GM19395 (cell line): ENCODE results near the gene EHMT2.
A peak's percentile ranks its signal among the peaks of the same experiment; 100 is the strongest.
"Not testable (repeated sequence)": the region's sequence is repeated elsewhere in the genome, so short reads cannot be mapped to it uniquely, and the experiment has no call there.

ENCODE experiments used
- ATAC-seq: cut with Tn5 transposase; IDR thresholded peaks from one replicate; pipeline ENCODE4 v1.9.1; 2021; ENCODE audit warnings: mild to moderate bottlenecking, moderate library complexity; ENCODE audit not compliant: unreplicated experiment

Gene EHMT2

DNA sequence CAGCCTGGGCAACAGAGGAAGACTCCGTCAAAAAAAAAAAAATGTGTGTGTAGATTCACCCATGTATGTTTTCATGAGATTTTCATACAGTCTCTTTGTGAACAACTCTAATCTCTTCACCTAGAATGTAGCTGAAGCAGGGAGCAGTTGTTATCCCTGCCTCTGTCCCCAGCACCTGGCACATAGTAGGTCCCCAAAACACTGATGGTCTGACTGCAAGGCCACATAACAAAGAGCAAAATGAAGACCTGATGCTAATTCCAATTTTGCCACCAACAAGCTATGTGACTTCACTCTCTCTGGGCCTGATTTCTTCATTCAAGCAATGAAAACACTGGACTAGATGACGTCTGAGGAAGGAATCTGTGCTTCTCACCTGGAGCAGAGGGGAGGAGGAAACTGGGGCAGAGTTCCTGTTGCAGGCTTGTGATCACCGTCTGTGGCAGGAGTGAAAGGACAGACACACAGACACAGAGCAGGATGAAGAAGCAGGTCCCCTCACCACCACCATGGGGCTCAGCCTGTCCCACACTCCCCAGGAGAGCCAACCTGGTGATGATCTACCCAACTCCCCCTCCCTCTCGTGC, 23.3 kb downstream of the EHMT2 start:
- no peak for ATAC-seq

DNA sequence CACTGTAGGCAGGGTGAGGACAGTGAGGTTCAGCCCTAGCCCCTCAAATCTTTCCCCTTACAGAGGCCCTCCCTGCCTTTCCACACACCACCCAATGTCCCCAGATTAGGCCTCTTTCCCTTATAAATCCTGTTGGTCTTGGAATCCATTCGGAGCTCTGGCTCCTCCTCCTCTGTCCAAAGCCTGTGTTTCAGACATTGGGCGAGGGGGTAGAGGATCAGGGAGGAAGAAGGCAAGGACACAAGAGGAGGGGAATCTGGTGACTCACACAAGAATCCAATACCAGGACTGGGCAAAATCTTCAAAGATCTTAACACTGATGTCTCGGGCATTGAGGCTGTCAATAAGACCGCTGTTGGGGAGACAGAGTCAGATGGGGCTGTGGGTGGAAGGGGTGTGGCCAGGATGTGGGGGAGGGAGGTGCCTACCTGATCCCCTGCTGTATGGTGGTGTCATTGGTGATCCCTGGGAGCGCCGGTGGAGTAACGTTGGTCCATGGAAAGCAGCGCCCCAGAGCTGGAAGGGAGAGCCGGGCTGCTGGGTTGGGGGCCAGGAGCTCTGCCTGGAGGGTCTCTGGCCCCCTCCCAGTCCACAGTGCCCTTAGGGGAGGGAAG, 26.3 kb downstream of the EHMT2 start:
- no peak for ATAC-seq

DNA sequence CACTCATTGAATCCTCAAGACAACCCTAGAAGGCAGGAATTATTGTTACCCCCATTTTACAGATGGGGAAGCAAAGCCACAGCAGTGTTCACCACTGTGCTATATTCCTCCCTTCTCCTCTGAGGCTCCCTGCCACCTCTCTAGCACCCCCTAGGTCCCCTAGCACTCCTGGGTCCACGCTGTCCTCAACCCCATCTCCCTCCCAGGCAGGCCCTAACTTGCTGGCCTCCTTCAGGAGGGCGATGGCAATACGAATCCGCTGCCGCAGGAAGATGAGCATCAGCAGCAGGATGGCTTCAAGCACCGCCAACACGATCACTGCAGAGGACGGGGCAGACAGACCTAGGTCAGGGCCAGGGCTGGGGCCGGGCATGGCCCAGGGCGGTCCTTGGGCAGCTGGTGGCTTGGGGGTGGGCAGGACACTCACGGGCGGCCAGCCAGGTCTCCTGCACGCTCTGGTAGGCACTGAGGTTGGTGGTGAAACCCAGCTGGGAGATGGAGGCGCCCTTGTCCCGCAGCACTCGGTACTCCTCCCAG, 27.0 kb downstream of the EHMT2 start:
- ATAC-seq: no peak

DNA sequence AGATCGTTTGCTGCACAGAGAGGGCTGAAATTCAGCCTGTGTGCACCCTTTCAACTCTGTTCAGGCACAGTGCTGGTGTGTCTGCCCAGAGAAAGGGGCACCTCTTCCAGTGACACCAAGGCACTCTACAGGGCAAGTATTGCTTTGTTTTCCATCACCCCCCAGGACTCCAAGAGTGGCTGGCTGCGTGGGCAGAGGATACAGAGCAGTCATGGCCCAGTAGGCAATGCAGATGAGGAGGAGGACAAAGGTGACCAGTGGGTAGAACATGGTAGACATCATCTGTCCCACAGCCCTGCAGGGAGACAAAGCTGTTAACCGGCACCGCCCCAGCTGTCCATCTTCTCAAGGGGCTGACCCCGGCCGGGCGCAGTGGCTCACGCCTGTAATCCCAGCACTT, 28.2 kb downstream of the EHMT2 start:
- ATAC-seq: no peak

DNA sequence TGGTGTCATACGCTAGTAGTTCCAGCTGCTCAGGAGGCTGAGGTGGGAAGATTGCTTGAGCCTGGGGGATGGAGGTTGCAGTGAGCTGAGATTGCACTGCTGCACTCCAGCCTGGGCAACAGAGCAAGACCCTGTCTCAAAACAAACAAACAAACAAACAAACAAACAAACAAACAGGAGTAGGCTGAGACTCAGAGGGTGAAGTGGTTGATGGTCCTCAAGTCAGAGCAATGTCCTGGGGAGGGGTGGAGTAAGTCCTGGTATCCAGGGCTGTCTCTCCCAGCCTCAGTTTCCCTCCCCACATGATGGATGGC, 28.9 kb downstream of the EHMT2 start:
- ATAC-seq: not testable (repeated sequence)

DNA sequence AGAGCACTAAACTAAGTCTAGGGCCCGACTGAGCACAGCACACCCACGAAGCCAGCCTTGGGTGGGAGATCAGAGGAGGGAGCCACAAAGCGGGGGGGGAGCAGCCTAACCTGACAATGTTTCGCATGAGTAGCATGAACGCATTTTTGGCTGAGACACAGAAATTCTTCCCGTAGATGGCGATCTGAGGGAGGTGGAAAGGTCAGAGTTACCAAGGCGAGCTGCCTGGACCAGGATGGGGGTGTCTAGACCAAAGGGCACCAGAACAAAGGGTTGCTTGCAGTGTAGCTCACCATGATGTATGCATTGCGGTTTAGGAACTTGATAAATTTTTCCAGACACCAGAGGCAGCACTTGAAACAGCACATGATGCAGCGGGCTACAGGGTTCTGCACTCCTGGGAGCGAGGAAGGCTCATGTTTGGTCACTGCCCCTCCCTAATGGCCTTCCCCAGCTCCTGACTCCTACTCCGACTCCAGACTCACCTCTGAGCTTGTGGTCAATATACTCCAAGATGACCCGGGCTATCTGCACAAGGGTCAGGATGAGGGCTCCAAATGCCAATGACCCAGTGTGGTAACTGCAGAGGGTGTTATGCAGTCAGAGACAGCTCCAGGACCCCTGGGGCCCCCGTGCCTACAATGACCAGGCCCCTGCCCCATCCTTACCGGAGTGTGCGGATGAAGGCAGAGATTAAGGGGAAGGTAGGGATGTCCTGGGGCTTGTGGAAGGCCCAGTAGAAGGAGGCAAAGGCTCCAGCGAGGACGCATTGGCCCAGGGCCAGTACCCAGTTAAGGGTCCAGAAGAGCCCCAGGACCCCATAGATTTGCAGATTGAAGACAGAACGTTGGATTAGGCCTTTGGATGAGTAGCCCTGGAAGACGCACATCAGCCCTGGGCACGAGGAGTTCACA, 32.0 kb downstream of the EHMT2 start:
- ATAC-seq: no peak

DNA sequence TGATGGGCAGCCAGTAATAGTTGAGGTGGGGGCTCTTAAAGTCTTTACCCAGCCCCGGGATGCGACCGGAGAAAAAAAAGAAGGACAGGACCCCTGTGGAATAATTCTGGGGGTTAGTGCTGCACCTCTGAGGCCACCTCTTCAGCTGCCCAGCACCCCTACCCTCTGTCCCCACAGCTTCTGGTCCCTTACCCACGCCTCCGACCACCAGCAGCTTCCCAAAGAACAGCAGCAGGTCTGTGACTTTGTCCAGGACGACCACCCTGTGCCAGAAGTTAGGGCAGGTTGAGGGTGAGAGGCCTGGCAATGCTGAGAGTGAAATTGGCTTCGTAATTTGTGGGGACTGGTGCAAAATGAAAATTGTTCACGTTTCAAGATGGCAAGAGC, 32.7 kb downstream of the EHMT2 start:
- no peak for ATAC-seq

DNA sequence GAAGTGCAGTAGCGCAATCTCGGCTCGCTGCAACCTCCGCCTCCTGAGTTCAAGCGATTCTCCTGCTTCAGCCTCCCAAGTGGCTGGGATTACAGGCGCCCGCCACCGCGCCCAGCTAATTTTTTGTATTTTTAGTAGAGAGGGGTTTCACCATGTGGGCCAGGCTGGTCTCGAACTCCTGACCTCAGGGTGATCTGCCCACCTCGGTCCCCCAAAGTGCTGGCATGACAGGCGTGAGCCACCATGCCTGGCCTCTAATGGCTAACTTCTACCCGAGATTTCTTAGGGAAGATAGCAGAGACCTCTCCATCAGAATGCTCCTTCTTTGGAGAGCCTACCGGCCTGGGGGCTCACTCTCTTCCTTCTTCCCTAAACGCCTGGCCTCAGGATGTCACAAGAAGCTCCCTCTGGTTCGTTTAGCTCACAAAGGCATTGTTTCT, 33.4 kb downstream of the EHMT2 start:
- not testable (repeated sequence) for ATAC-seq

DNA sequence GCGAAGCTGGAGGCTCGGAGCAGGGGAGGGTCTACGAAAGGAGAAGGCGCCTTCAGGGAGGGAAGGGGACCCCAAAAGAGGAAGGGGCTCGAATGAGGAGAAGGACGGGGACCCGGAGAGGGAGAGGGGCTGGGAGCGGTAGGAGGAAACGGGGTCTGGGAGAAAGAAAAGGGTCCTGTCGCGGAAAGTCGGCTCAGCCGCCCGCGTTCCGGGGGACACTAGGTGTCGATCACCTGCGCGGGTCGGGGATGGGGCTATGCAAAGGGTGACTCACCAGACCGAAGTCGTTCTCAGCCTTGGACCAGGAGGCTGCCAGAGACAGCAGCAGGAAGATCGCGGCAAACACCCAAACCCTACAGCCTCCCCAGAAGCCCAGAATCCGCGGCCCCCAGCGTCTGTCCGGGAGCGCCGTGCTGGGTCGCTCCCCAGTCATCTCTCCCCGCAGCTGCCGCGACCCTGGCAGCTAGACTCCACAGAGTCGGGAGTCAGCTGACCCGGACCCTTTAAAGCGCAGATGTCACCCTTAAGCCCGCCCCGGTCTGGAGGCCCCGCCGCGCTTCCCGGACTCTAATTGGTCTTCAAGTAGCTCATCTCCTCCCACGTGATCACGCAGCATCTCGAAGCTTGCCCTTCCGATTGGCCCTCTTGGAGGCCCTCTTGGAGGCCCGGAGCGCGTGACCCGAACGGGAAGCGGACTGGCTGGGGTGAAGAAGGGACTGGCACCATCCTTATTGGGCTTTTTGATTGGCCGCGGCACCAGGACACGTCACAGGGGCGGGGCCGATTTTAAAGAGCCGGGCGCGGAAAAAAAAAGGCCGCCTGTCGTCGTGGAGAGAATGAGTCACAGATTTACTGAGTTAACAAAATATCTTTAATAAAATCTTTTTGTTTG, 34.9 kb downstream of the EHMT2 start, which contains the start of gene NEU1:
Gene NEU1 (minus strand): TSS at position 478 of the 892 bp plus-strand sequence. CDS start 45 bp downstream, at position 433.
- ATAC-seq: peak; percentile 90

DNA sequence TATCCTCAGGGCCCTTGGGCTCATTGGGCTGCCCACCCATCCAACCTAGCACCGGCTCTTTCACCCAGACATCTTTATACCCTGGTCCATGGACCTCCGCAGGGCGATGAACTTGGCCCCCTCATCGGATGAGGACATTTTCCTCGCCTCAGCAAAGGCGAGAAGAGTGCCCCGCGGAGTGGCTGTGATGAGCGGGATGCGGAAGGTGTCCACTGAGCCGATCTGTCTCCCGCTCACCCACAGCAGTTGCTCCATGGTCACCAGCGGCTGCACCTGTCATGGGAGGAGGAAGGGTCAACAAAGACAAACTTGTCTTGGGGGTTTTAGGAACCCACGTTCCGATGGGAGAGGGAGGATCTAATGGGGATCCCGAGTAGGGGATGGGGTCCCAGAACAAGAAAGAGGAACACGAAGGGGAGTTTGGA, 35.6 kb downstream of the EHMT2 start:
- no peak for ATAC-seq

DNA sequence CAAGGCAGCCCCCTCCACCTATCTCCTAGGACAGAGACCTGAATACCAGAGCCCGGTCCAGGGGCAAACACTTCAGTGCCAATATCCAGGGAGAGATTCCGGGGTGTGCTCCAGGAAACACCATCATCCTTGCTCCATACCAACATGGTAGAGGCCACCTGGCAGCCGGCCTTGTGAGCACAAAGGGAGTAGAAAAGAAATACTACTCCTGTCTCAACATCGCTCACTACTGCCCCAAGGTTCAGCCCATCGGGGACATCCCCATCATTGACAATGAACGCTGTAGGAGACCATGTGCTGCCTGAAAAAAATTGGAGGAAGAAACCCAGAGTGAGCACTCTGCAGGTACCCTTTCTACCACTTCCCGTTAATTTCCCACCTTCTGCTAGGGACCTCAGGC, 36.3 kb downstream of the EHMT2 start:
- no peak for ATAC-seq

DNA sequence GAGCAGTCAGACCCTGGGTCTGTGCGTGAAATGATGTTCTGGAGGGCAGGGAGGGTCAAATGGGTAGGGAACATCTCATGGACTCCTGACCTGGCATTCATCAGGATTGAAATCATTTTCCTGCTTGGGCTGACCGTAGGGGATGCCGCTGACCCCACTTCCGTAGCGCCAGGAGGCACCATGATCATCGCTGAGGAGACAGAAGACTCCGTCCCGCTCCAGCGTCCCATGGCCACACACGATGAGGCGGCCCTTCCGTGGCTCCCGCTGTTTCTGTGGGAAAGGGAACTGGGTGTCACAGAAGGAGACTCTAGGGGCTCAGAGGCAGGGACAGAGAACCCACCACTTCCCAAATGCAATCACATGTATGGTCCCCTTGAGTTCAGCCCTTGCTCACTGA, 37.1 kb downstream of the EHMT2 start:
- ATAC-seq: no peak

DNA sequence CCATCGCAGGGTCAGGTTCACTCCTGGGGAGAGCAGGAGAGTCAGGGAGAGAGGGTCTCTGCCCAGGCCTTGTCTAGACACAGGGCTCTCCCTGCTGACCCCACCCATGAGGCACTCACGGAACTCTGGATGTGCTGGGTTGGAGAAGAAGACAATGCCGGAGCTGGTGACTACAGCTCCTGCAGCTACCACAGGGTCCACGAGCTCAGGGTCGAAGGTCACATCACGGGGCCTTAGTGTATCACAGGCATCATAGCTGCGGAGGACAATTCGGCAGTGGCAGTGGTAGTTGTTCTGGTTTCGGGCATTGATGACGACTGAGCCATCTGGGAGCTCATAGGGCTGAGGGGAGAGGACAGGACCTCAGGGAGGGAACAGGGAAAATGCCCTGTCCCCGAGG, 37.6 kb downstream of the EHMT2 start:
- ATAC-seq: no peak

DNA sequence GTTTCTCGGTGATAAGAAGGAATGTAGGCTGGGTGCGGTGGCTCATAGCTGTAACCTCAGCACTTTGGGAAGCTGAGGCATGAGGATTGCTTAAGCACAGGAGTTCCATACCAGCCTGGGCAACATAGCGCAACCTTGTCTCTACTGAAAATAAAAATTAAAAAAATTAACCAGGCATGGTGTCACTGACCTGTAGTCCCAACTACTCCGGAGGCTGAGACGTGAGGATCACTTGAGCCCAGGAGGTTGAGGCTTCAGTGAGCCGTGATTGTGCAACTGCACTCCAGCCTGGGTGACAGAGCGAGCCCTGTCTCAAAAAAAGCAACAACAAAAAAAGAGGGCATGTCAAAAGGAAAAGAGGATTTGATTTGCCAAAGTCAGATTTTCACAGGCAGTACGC, 38.8 kb downstream of the EHMT2 start:
- no peak for ATAC-seq

DNA sequence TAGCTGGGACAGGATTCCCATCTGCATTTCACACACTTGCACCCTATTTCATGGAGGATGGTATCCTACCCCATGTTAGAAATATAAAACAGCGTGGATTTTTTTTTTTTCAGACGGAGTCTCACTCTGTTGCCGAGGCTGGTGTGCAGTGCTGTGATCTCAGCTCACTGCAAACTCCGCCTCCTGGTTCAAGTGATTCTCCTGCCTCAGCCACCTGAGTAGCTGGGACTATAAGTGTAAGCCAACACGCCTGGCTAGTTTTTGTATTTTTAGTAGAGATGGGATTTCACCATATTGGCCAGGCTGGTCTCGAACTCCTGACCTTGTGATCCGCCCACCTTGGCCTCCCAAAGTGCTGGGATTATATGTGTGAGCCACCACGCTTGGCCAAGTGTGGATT, 39.7 kb downstream of the EHMT2 start:
- ATAC-seq: not testable (repeated sequence)

DNA sequence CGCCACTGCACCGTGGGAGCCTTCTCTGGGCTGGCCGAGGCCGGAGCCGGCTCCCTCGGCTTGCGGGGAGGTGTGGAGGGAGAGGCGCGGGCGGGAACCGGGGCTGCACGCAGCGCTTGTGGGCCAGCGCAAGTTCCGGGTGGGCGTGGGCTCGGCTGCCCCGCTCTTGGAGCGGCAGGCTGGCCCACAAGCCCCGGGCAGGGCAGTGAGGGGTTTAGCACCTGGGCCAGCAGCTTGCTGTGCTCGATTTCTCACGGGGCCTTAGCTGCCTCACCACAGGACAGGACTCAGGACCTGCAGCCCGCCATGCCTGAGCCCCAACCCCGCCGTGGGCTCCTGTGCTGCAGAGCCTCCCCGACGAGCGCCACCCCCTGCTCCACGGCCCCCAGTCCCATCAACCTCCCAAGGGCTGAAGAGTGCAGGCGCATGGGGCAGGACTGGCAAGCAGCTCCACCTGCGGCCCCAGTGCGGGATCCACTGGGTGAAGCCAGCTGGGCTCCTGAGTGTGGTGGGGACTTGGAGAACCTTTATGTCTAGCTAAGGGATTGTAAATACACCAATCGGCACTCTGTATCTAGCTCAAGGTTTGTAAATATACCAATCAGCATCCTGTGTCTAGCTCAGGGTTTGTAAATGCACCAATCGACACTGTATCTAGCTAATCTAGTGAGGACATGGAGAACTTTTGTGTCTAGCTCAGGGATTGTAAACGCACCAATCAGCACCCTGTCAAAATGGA, 45.3 kb downstream of the EHMT2 start:
- not testable (repeated sequence) for ATAC-seq

DNA sequence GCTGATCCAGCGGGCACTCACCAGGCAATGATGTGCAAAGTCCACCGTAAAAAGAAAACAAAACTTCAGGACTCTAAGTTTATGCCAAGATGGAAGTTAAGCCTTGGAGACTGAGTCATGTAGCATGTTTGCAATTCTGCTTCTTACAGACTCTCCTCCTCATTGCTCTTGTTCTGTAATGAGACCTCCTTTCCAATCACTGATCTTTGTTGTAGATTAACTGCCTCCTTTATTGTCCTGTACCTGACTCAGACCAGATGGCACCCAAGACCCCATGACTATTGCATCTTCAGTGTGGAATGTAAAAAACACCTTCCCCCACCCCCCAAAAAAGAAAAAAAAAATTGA, 46.0 kb downstream of the EHMT2 start:
- ATAC-seq: no peak

DNA sequence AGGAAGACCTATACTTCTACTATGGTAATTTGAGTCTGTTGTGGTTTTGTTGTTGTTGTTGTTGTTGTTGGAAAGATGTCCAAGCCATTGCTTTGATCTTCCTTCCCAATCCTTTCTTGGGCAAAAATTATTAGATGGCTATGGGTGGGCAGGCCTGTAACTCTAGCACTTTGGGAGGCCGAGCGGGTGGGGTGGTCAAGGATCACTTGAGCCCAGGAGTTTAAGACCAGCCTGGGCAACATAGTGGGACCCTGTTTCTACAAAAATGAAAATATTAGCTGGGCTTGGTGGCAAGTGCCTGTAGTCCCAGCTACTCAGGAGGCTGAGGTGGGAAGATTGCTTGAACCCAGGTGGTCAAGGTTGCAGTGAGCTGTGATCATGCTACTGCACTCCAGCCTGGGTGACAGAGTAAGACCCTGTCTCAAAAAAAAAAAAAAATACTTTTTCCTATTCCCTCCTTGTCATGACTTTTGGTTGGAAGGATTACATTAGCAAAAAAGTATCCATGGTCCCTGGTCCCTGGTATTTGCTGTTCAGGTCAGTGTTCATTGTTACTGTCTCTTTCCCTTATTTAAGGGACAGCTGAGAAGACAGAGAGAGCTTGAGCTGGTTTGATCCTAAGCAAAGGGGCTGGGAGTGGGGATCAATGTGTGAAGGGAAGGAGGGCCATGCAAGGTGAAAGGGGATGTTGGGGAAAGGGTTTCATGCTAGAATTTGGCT, 46.6 kb downstream of the EHMT2 start:
- ATAC-seq: no peak

DNA sequence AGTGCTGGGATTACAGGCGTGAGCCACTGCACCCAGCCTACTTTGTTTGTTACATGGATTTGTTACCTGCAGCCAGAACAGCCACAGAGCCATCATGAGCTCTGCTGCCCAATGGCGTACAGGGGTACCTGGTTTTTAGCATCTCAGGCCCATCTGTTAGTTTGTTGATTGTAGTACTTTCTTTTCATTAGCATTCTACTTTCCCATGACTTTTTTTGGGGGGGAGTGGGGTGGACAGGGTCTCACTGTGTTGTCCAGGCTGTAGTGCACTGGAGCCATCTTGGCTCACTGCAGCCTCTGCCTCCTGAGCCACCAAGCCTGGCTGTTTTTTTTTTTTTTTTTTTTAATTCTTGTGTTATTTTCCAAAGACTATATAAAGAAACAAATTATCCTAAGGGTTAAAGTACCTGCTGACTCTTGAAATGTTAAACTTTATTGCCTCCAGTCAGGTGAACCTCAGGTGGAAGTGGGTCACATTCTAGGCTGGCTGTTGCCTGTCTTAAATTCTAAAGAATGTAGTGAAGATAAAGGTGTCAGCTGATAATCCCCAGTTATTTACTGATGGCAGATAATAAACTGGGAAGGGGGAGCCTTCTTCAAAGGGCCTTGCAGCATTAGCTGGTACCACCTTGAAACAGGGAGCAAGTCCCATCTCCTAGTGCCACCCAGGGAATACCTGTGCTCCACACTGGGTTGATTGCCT, 50.1 kb downstream of the EHMT2 start:
- ATAC-seq: no peak
